Gastrocnemius medialis (tissue), 4 donors: ENCODE results near the gene PGAP3. TPM values are rescaled to one million over a fixed set of nuclear protein-coding genes. Genes with fewer than 3 reads are reported as not detected.
"Not testable (repeated sequence)": the region's sequence is repeated elsewhere in the genome, so short reads cannot be mapped to it uniquely, and the experiment has no call there.

ENCODE experiments used
- ATAC-seq, 2 donors: fragments of 150-250 bp; one replicate each; pipeline ENCODE4 v1.9.1; 2016
- DNase-seq, 2 donors: peaks; one replicate each; pipeline ENCODE4 v3.0.0-alpha.2; 2019
- H3K27ac ChIP-seq, 4 donors: fragments of 200-600 bp; sonication (generic); 1 replicate in 1 of 4; 2 replicates in 3 of 4; pipeline ENCODE4 v1.5.1; 2016 to 2018; ENCODE audit warnings: mild to moderate bottlenecking in 2 of 4, moderate library complexity in 1 of 4
- H3K27me3 ChIP-seq, 3 donors: fragments of 200-600 bp; sonication (generic) in 2 of 3; 1 replicate in 1 of 3; 2 replicates in 2 of 3; pipeline versions ENCODE4 v1.5.1 to v1.6.0; 2016 to 2019; ENCODE audit warnings: mild to moderate bottlenecking in 1 of 3, moderate library complexity in 1 of 3
- H3K36me3 ChIP-seq, 2 donors: fragments of 200-600 bp; sonication (generic) in 1 of 2; one replicate each; pipeline ENCODE4 v1.5.1; 2017 to 2018
- H3K4me1 ChIP-seq, 2 donors: fragments of 200-600 bp; sonication (generic) in 1 of 2; one replicate each; pipeline ENCODE4 v1.5.1; 2016 to 2017; ENCODE audit warnings: mild to moderate bottlenecking in 2 of 2
- H3K4me3 ChIP-seq, 4 donors: fragments of 200-600 bp; sonication (generic) in 3 of 4; 1 replicate in 1 of 4; 2 replicates in 3 of 4; pipeline ENCODE4 v1.5.1; 2016 to 2019; ENCODE audit warnings: mild to moderate bottlenecking in 2 of 4
- H3K9me3 ChIP-seq, 3 donors: fragments of 200-600 bp; sonication (generic) in 2 of 3; 1 replicate in 1 of 3; 2 replicates in 2 of 3; pipeline ENCODE4 v1.5.1; 2016 to 2019
- CTCF ChIP-seq, 5 experiments: fragments of 450-650 bp in 3 of 5; fragments of 200-600 bp in 2 of 5; sonication (generic) in 2 of 5; IDR thresholded peaks in 4 of 5; conservative IDR thresholded peaks in 1 of 5; 1 replicate in 4 of 5; 2 replicates in 1 of 5; pipeline ENCODE4 v1.5.1; 2016 to 2019; ENCODE audit warnings: antibody characterized with exemption in 5 of 5, mild to moderate bottlenecking in 3 of 5, moderate library complexity in 3 of 5
- POLR2A ChIP-seq, 2 donors: fragments of 450-650 bp; IDR thresholded peaks; one replicate each; pipeline ENCODE4 v1.6.1; 2017; ENCODE audit warnings: antibody characterized with exemption in 2 of 2, mild to moderate bottlenecking in 2 of 2, moderate library complexity in 2 of 2
- in situ Hi-C, 4 donors: fragments of 200-750 bp; cut with MboI; loops; one replicate each; pipeline versions ENCODE4 v1.15.0 to v1.8.0; 2017; ENCODE audit warnings: low sequenced_read_pairs in 4 of 4
- intact Hi-C: fragments of 100-400 bp; cut with DNase I; formaldehyde crosslinking; loops from one replicate; pipeline ENCODE4 v1.15.1; 2023; ENCODE audit warnings: low total_unique reads
- total RNA-seq, 4 donors: library from RNA; depleted of rRNA; stranded (reverse); fragments of >200 nt; gene quantifications; one replicate each; pipeline versions ENCODE4 v1.1.0 to v1.2.3, GENCODE V29; 2016

PGAP3 gene
- total RNA-seq, 4 donors from 2014 or later = 4.3 to 9.5 (median 6.1) TPM

GRCh38 chr17:39701012-39701783, 13.3 kb upstream of the PGAP3 start:
- Histone ChIP-seq H3K4me3 (peak overlapping the region; percentile 65 to 83 (median 76)), H3K27ac (peak overlapping the region; percentile 59 to 78 (median 74)), H3K9me3 (no peaks in the 10 kb centered on the region), H3K27me3 (no peaks in the 10 kb centered on the region), H3K36me3 (no peaks in the 10 kb centered on the region), H3K4me1 (peaks cover 27 to 49% of the 10 kb centered on the region in 2 donors)
- TF ChIP-seq CTCF (IDR thresholded peaks at IDR 0.05 in 4 of 5, conservative IDR thresholded peaks at IDR 0.05 in 1 of 5) (no peak), POLR2A (IDR thresholded peaks at IDR 0.05) (no peak)
- ATAC-seq (no peak), DNase-seq (no peak)
- in situ Hi-C loops (no loop called here), intact Hi-C loops (no loop called here)

GRCh38 chr17:39700148-39700987, 12.5 kb upstream of the PGAP3 start:
- Histone ChIP-seq H3K4me1 (peaks cover 19 to 42% of the 10 kb centered on the region in 2 donors), H3K9me3 (no peaks in the 10 kb centered on the region), H3K27me3 (no peaks in the 10 kb centered on the region), H3K27ac (peak overlapping the region; percentile 59 to 78 (median 74)), H3K36me3 (no peaks in the 10 kb centered on the region), H3K4me3 (peak overlapping the region; percentile 65 to 83 (median 76))
- in situ Hi-C loops = no loop called here
- DNase-seq = no peak
- no peak for TF ChIP-seq CTCF (IDR thresholded peaks at IDR 0.05 in 4 of 5, conservative IDR thresholded peaks at IDR 0.05 in 1 of 5)
- no peak for TF ChIP-seq POLR2A (IDR thresholded peaks at IDR 0.05)
- intact Hi-C loops = no loop called here
- peak; percentile 69 for ATAC-seq

GRCh38 chr17:39699818-39700147, 11.9 kb upstream of the PGAP3 start, which contains the start of gene ERBB2:
TSS of gene ERBB2 (plus strand) at chr17:39700064. CDS start at chr17:39700239, 175 bp downstream.
- peaks cover 13 to 36% of the 10 kb centered on the region in 2 donors for H3K4me1 ChIP-seq
- H3K9me3 ChIP-seq = no peaks in the 10 kb centered on the region
- peak within 1 kb of the TSS; percentile 65 to 83 (median 76) for H3K4me3 ChIP-seq
- TF ChIP-seq CTCF (IDR thresholded peaks at IDR 0.05 in 4 of 5, conservative IDR thresholded peaks at IDR 0.05 in 1 of 5) = no peak
- peak in 1 of 2 donors; percentile 13 for TF ChIP-seq POLR2A (IDR thresholded peaks at IDR 0.05)
- intact Hi-C loops (no loop called here), in situ Hi-C loops (no loop called here)
- DNase-seq (peak; percentile 42 to 67), ATAC-seq (peak; percentile 82 to 87)
- no peaks in the 10 kb centered on the region for H3K27me3 ChIP-seq
- H3K36me3 ChIP-seq = no peaks in the 10 kb centered on the region
- H3K27ac ChIP-seq = peak within 1 kb of the TSS; percentile 59 to 78 (median 74)

GRCh38 chr17:39699157-39699817, 11.4 kb upstream of the PGAP3 start:
- H3K4me3 ChIP-seq = peak overlapping the region; percentile 65 to 83 (median 76)
- in situ Hi-C loops, intact Hi-C loops, DNase-seq, H3K9me3 ChIP-seq, H3K27me3 ChIP-seq, H3K36me3 ChIP-seq: not testable (repeated sequence)
- H3K27ac ChIP-seq = peak overlapping the region; percentile 59 to 78 (median 74)
- peak in 1 of 2 donors; percentile 3 for ATAC-seq
- peaks cover 12 to 31% of the 10 kb centered on the region in 2 donors for H3K4me1 ChIP-seq
